ENCODE results near the gene FARSA. TPM values are rescaled to one million over a fixed set of nuclear protein-coding genes. Genes with fewer than 3 reads are reported as not detected.
"Not testable (repeated sequence)": the region's sequence is repeated elsewhere in the genome, so short reads cannot be mapped to it uniquely, and the experiment has no call there.

The FARSA gene
- total RNA-seq, 1 donor: 47.8 TPM

DNA sequence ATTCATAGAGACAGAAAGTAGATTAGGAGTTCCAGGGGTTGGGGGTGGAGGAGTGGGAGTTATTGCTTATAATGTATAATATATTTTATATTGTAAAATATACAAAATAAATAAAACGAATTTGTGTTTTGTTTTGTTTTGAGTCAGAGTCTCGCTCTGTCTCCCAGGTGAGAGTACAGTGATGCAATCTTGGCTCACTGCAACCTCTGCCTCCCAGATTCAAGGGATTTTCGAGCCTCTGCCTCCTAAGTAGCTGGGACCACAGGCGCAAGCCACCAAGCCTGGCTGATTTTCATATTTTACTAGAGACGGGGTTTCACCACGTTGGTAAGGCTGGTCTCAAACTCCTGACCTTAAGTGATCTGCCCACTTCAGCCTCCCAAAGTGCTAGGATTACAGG lies 26.0 kb upstream of the FARSA start:
- H3K79me2 ChIP-seq (ENCODE audit: insufficient read depth, low read length): peaks cover 31% of the 10 kb centered on the region
- no peak for DNase-seq (ENCODE audit: insufficient read length, low spot score, missing footprints)
- H3K36me3 ChIP-seq (ENCODE audit: insufficient read depth, low read length): peaks cover 6% of the 10 kb centered on the region
- TF ChIP-seq, protein P1, sequence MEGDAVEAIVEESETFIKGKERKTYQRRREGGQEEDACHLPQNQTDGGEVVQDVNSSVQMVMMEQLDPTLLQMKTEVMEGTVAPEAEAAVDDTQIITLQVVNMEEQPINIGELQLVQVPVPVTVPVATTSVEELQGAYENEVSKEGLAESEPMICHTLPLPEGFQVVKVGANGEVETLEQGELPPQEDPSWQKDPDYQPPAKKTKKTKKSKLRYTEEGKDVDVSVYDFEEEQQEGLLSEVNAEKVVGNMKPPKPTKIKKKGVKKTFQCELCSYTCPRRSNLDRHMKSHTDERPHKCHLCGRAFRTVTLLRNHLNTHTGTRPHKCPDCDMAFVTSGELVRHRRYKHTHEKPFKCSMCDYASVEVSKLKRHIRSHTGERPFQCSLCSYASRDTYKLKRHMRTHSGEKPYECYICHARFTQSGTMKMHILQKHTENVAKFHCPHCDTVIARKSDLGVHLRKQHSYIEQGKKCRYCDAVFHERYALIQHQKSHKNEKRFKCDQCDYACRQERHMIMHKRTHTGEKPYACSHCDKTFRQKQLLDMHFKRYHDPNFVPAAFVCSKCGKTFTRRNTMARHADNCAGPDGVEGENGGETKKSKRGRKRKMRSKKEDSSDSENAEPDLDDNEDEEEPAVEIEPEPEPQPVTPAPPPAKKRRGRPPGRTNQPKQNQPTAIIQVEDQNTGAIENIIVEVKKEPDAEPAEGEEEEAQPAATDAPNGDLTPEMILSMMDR (IDR thresholded peaks at IDR 0.05; ENCODE audit: extremely low read depth, low read depth, low read length): no peak
- H4K20me1 ChIP-seq (ENCODE audit: insufficient read depth, low read length): no peaks in the 10 kb centered on the region
- no peak overlapping the region for H3K27ac ChIP-seq (ENCODE audit: low read depth, low read length)
- no peak overlapping the region for H2AFZ ChIP-seq (ENCODE audit: low read length)
- H3K27me3 ChIP-seq (ENCODE audit: insufficient read depth, low read length): no peaks in the 10 kb centered on the region
- H3K4me1 ChIP-seq (ENCODE audit: insufficient read depth, low read length): peaks cover 13% of the 10 kb centered on the region
- no peaks in the 10 kb centered on the region for H3K9me3 ChIP-seq (ENCODE audit: low read depth, low read length)
- H3K4me3 ChIP-seq (ENCODE audit: insufficient read depth, low read length): no peak overlapping the region
- no peak overlapping the region for H3K4me2 ChIP-seq (ENCODE audit: insufficient read depth, low read length)

DNA sequence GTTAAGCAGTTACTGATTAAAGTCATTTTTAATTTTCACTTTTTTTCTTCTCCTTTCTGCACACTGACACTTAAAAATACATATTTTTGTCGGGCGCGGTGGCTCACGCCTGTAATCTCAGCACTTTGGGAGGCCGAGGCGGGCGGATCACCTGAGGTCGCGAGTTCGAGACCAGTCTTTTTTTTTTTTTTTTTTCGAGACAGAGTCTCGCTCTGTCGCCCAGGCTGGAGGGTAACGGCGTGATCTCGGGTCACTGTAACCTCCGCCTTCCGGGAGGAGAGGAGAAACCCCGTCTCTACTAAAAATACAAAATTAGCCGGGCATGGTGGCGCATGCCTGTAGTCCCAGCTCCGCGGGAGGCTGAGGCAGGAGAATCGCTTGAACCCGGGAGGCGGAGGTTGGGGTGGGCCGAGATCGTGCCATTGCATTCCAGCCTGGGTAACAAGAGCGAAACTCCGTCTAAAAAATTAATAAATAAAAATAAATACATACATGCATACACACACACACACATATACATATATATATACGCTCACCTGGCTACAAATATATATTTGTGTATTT lies 24.0 kb upstream of the FARSA start:
- Histone ChIP-seq H2AFZ (ENCODE audit: low read length) (peak overlapping the region; percentile 94), H3K4me3 (ENCODE audit: insufficient read depth, low read length) (peak overlapping the region; percentile 96), H3K4me1 (ENCODE audit: insufficient read depth, low read length) (peaks cover 33% of the 10 kb centered on the region), H3K36me3 (ENCODE audit: insufficient read depth, low read length) (peaks cover 20% of the 10 kb centered on the region), H3K4me2 (ENCODE audit: insufficient read depth, low read length) (peak overlapping the region; percentile 92), H3K79me2 (ENCODE audit: insufficient read depth, low read length) (peaks cover 43% of the 10 kb centered on the region), H3K27ac (ENCODE audit: low read depth, low read length) (peak overlapping the region; percentile 86)
- H4K20me1 ChIP-seq (ENCODE audit: insufficient read depth, low read length); H3K27me3 ChIP-seq (ENCODE audit: insufficient read depth, low read length); DNase-seq (ENCODE audit: insufficient read length, low spot score, missing footprints); H3K9me3 ChIP-seq (ENCODE audit: low read depth, low read length): not testable (repeated sequence)

DNA sequence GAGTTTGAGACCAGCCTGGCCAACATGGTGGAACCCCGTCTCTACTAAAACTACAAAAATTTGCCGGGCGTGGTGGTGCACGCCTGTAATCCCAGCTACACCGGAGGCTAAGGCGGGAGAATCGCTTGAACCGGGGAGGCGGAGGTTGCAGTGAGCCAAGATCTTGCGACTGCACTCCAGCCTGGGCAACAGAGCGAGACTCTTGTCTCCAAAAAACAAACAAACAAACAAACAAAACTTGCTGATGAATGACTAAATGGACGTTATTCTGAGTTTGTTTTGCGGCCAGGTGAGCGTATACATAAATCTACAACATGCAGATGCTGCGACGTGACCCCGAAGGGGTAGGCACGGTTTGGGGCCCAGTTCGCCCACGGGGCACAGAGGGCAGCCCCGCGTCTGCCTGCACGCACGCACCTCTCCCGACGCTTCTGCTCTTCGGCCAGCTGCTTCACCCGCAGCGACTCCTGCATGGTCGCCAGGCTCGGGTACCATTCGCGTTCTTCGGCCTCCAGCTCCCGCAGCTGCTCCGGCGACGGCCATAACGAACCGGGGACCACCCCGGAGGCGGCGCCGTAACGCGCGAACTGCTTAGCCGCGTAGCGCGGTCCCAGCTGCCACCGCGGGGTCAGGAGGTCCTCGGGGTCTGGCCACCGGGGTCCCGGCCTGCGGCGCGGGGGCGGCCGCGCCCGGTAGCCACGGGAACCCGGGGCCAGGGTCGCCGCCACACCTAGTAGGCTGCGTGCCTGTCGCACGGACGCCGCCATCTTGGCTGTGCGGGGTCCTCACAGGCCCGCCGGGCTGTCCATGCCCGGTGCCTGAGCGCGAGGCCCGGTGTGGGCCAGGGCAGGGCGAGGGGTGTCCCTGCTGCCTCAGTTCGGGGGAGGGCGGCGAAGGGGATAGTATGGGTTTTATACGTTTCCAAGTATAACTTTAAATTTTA lies 23.2 kb upstream of the FARSA start, which contains the start of gene GADD45GIP1:
Gene GADD45GIP1 (minus strand): TSS at position 778 of the 943 bp plus-strand sequence. CDS start 11 bp downstream, at position 767.
- peak; percentile 96 for DNase-seq (ENCODE audit: insufficient read length, low spot score, missing footprints)
- peaks cover 44% of the 10 kb centered on the region for H3K79me2 ChIP-seq (ENCODE audit: insufficient read depth, low read length)
- H4K20me1 ChIP-seq (ENCODE audit: insufficient read depth, low read length): no peaks in the 10 kb centered on the region
- H3K4me3 ChIP-seq (ENCODE audit: insufficient read depth, low read length): peak within 1 kb of the TSS; percentile 96
- peak within 1 kb of the TSS; percentile 86 for H3K27ac ChIP-seq (ENCODE audit: low read depth, low read length)
- TF ChIP-seq, protein P1 (IDR thresholded peaks at IDR 0.05; ENCODE audit: extremely low read depth, low read depth, low read length): no peak
- H3K9me3 ChIP-seq (ENCODE audit: low read depth, low read length): no peaks in the 10 kb centered on the region
- H2AFZ ChIP-seq (ENCODE audit: low read length): peak within 1 kb of the TSS; percentile 94
- H3K36me3 ChIP-seq (ENCODE audit: insufficient read depth, low read length): peaks cover 27% of the 10 kb centered on the region
- peaks cover 40% of the 10 kb centered on the region for H3K4me1 ChIP-seq (ENCODE audit: insufficient read depth, low read length)
- H3K4me2 ChIP-seq (ENCODE audit: insufficient read depth, low read length): peak within 1 kb of the TSS; percentile 92
- no peaks in the 10 kb centered on the region for H3K27me3 ChIP-seq (ENCODE audit: insufficient read depth, low read length)

DNA sequence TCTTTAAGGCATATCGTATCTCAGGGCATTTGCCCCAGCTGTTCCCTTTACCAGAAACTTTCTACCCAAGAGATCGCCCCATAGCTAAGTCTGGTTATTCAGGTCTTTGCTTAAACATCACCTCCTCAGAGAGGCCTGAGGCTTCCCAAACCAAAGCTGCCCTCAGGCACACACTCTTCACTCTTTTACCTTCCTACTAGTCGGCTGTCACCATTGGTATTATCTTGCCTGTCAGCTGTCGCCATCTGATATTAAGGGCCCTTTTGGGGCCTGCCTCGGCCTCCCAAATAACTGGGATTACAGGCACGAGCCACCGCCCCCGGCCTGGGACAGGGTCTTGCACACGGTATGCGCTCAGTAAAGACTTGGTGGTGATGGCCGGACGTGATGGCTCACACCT lies 22.5 kb upstream of the FARSA start:
- DNase-seq (ENCODE audit: insufficient read length, low spot score, missing footprints): peak; percentile 69
- H4K20me1 ChIP-seq (ENCODE audit: insufficient read depth, low read length): no peaks in the 10 kb centered on the region
- H3K4me3 ChIP-seq (ENCODE audit: insufficient read depth, low read length): peak overlapping the region; percentile 96
- peak overlapping the region; percentile 92 for H3K4me2 ChIP-seq (ENCODE audit: insufficient read depth, low read length)
- no peak overlapping the region for H2AFZ ChIP-seq (ENCODE audit: low read length)
- H3K9me3 ChIP-seq (ENCODE audit: low read depth, low read length): no peaks in the 10 kb centered on the region
- peaks cover 42% of the 10 kb centered on the region for H3K4me1 ChIP-seq (ENCODE audit: insufficient read depth, low read length)
- peak overlapping the region; percentile 47 for H3K27ac ChIP-seq (ENCODE audit: low read depth, low read length)
- peaks cover 33% of the 10 kb centered on the region for H3K36me3 ChIP-seq (ENCODE audit: insufficient read depth, low read length)
- H3K27me3 ChIP-seq (ENCODE audit: insufficient read depth, low read length): no peaks in the 10 kb centered on the region
- TF ChIP-seq, protein P1 (IDR thresholded peaks at IDR 0.05; ENCODE audit: extremely low read depth, low read depth, low read length): no peak
- H3K79me2 ChIP-seq (ENCODE audit: insufficient read depth, low read length): peaks cover 49% of the 10 kb centered on the region

DNA sequence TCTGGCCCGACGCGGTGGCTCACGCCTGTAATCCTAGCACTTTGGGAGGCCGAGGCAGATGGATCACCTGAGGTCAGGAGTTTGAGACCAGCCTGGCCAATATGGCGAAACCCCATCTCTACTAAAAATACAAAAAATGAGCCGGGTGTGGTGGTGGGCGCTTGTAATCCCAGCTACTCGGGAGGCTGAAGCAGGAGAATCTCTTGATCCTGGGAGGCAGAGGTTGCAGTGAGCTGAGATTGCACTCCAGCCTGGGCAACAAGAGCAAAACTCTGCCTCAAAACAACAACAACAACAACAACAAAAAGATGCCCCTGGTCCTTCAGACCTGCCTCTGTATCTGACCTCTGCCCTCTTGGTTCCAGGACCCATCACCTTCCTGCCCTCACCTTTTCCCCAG lies 22.1 kb upstream of the FARSA start:
- H2AFZ ChIP-seq (ENCODE audit: low read length); H4K20me1 ChIP-seq (ENCODE audit: insufficient read depth, low read length); H3K27me3 ChIP-seq (ENCODE audit: insufficient read depth, low read length); H3K9me3 ChIP-seq (ENCODE audit: low read depth, low read length): not testable (repeated sequence)
- H3K36me3 ChIP-seq (ENCODE audit: insufficient read depth, low read length): peaks cover 35% of the 10 kb centered on the region
- peak overlapping the region; percentile 96 for H3K4me3 ChIP-seq (ENCODE audit: insufficient read depth, low read length)
- peaks cover 53% of the 10 kb centered on the region for H3K79me2 ChIP-seq (ENCODE audit: insufficient read depth, low read length)
- peaks cover 42% of the 10 kb centered on the region for H3K4me1 ChIP-seq (ENCODE audit: insufficient read depth, low read length)
- DNase-seq (ENCODE audit: insufficient read length, low spot score, missing footprints): peak; percentile 38
- H3K27ac ChIP-seq (ENCODE audit: low read depth, low read length): peak overlapping the region; percentile 100
- H3K4me2 ChIP-seq (ENCODE audit: insufficient read depth, low read length): peak overlapping the region; percentile 92

Measured in osteoblast (primary cell).